ENCODE measurements around the gene NLRP9.

The NLRP9 gene

DNA sequence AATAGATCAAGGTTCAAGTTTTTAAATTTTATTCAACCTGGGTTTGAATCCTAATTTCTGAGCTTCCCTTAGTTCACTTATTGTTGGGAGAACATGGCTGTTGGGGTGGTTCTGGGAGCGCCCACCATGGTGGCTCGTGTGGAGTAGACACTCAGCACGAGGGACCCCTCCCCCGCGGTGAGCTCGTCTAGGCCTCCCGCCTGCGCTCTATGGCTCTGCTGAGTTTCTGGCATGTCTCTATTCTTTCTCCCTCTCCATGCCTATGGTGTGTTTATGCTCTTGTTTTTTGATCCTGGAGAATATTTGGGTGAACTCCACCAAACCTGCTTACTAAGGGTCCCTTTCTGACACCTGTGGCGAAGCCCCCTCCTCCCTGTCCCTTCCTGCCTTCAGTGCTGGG lies 64.7 kb downstream of the NLRP9 start:
- DNase-seq (ENCODE audit: low spot score) = no peak

DNA sequence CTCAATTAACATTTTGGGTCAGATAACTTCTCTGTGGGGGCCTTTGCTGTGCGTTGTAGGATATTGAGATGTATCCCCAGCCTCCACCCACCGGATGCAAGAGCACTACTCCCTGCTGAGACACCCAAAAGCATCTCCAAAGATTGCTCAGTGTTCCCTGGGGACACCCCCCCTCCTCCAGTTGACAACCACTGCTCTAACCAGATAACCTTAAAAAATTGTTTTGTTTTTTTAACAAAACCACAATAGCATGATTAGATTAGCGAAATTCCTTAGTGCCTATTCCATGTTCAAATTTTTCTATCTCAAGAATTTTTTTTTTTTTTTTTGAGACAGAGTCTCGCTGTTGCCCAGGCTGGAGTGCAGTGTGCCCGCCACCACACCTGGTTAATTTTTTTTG lies 65.8 kb downstream of the NLRP9 start:
- DNase-seq (ENCODE audit: low spot score) = no peak

DNA sequence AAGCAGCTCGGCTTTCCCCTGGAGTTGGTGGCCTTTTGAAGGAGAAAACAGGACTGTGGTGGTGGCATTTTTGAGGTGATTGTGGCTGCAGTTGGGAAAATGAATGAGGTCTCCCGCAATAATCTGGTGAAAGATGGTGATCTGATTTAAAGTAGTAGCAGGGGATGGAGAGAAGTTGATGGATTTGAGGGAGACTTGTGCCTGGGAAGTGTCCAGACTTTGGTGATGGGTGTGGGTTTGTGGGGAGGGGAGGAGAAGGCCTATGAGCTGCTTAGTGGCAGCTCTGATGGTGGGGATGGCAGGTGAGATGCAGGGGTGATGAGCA lies 67.2 kb downstream of the NLRP9 start:
- DNase-seq (ENCODE audit: low spot score) = no peak

DNA sequence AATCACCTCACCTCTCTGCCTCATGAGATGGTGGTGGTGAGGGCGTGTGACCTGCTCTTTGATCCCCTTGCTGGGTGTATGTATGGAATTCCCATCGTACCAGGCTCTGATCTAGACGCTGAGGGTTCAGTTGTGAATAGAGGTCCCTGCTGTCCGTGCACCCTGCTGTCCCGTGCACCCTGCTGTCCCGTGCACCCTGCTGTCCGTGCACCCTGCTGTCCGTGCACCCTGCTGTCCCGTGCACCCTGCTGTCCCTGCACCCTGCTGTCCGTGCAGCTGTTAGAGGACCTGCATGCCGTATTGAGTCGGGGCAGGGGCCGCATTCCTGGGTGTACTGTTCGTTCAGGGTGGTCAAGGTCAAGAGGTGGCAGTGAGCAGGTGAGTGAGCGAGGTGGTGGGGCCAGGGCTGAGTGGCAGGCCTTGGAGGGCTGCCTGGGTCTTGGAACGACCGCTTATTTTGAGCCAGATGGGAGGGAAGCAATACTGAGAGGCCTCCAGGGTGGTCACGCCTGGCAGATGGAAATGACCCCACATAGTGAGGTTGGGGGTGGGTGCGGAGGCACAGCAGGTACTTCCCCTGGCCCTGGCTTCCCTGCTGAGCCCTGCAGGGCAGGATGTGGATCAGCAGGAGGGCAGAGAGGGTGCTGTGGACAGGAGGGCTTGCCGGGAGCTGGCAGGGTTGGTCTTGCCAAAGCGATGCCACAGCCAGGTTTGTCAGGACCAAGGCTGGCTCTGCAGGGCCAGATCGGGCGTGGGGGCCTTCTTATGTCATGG lies 67.7 kb downstream of the NLRP9 start:
- DNase-seq (ENCODE audit: low spot score) = no peak

DNA sequence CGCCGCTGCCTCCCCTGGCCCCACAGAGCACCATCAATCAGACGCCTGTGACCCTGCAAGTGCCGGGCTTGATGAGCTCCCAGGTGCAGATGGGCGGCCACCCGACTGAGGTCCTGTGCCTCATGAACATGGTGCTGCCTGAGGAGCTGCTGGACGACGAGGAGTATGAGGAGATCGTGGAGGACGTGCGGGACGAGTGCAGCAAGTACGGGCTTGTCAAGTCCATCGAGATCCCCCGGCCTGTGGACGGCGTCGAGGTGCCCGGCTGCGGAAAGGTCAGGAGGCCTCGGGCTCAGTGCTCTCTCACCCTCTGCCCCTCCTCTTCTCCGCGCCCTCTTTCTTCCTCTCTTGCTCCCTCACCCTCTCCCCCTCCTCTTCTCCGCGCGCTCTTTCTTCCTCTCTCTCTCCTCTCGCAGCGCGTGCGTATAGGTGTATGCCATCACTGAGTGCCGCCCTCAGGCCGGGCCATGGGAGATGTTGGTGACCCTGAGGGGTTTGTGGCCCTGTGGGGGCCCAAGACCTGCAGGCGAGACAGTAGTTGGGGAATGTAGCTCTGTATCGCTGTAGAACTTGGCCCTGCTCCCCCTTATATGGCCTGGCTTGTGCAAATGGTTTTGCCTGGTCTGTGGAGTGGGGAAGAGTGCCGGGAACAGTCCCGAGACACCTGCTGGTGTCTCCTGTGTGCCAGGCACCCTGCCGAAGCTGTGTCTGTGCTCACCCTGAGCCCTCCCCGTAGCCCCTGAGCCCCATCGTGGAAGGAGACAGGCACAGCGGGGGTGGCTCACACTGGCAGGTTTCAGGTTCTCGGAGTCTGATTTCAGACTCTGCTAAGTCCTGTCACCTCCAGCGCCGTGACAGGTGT lies 68.6 kb downstream of the NLRP9 start:
- no peak for DNase-seq (ENCODE audit: low spot score)

DNA sequence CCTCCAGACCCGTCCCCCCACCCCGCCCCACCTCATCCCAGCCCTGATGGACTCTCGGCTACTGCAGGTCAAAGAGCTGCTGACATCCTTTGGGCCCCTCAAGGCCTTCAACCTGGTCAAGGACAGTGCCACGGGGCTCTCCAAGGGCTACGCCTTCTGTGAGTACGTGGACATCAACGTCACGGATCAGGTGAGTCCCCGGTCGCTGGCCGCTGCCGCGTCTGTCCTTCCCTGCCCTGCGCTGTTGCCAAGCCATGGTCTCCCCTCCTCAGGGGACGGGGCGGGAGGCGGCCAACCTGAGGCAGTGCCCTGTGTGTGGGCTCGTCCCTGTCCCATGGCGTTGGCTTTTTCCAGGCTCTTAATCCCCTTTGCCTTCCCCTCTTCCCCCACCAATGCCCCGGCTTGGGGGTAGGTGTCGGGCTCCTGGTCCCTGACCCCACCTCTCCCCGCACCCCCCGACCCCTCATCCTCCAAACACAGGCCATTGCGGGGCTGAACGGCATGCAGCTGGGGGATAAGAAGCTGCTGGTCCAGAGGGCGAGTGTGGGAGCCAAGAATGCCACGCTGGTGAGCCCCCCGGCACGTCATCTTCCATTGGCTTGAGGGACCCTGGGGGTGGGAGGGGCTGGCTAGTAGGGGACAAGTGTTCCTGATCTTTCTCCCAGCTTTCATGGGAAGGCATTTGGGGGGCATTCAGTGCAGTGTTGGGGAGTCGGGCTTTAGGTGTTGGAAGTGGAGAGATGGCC lies 69.4 kb downstream of the NLRP9 start:
- no peak for DNase-seq (ENCODE audit: low spot score)

DNA sequence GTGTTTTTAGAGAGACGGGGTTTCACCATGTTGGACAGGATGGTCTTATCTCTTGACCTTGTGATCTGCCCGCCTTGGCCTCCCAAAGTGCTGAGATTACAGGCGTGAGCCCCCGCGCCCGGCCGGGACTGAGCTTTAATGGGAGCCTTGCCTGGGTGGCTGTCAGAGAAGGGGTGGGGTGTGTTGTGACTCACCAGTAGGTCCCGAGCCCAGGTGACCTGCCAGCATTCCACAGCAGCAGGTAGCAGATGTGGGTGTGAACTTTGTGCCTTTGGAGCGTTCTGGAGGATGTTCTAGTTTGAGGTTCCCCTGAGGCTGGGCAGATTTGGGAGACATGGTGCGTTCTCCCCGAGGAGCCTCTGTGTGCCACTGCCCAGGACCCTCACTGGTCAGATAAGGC lies 70.2 kb downstream of the NLRP9 start:
- no peak for DNase-seq (ENCODE audit: low spot score)

DNA sequence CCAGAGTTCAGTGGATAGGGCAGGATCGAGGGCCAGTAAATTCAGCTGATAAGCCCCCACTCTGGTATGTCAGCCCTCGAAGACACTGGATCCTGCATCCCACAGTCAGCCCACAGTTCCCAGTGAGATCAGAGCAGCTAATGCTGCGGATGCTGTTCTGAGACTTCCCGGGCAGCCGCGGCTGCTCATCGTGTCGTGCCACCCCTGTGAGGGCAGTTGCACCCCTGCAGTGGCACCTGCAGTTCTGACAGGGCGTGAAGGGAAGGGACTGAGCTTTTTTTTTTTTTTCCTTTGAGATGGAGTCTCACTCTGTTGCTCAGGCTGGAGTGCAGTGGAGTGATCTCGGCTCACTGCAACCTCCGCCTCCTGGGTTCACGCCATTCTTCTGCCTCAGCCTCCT lies 70.7 kb downstream of the NLRP9 start:
- no peak for DNase-seq (ENCODE audit: low spot score)

DNA sequence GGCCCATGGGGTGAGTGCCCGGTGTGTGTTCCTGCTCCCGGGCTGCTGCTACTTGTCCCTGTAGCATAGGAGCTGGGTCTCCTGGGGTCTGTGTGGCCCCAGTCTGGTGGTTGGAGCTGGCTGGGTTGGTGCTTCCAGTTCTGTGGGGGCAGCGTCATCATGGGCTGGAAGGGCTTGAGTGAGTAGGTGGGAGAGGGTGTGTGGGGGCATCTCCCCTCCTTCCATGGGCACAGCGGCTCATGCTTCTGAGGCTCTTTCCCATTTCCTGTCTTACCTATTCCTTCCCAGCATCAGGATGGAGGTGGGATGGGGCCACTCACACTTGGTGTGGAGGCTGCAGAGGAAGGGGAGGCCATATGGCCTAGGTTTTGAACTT lies 71.2 kb downstream of the NLRP9 start:
- DNase-seq (ENCODE audit: low spot score) = no peak

DNA sequence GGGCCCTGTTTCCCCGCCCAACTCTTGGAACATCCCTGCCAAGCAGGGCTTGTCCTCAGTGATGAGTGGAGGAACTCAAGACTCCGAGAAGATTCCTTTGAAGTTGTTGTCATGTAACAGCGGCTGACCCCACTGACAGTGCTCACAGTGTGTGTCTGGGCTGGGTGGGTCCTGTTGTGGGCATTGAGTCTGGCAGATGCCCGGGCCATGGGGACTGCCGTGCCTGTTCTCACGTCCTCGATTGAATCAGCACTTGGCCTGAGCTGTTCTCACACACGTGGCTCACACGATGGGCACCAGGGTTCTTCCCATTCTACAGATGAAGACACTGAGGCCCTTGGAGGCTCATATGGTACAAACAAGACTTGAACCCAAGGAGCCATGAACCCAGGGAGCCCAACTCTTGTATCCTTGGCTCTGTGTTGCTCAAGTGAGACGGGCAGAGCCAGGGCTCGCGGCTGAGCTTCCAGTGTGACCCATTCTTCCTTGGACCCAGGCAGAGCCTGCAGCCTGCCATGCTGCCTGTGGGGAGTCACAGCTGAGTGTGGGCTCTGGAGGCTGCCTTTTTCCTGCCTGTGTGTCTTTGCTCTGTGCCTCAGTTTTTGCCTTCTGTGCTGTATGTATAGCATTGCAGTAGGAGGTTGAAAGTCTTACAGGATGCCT lies 71.7 kb downstream of the NLRP9 start:
- no peak for DNase-seq (ENCODE audit: low spot score)

DNA sequence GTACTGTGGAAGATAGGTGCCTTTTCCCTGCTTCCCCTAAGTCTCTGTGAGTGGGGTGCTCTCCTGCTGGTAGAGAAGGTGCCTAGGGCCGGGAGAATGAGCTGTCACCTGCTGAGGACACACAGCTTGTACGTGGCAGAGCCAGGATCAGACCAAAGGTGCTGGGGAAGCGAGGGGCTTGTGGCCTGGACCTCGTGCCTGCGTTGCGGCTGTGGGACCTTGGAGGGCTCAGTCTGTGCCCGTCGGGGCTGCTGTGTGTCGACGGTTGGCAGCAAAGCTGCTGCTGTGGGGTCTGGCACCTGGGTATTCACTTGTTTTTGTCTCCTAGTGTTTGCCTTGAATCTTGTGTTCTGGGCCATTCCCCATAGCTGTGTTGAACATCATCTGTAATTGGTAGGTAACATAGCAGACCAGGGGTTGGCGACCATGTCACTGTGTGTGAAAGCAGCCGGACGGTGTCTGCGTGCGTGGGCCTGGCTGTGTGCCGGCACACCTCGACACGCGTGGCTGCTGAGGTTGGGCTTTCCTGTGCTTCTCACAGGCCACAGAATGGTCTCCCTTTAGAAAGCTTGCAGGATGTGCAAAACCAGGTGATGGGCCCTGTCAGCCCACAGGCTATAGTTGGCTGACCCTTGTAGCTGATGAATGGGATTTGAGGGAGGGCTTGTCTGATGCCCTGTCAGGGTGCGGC lies 74.2 kb downstream of the NLRP9 start:
- no peak for DNase-seq (ENCODE audit: low spot score)

DNA sequence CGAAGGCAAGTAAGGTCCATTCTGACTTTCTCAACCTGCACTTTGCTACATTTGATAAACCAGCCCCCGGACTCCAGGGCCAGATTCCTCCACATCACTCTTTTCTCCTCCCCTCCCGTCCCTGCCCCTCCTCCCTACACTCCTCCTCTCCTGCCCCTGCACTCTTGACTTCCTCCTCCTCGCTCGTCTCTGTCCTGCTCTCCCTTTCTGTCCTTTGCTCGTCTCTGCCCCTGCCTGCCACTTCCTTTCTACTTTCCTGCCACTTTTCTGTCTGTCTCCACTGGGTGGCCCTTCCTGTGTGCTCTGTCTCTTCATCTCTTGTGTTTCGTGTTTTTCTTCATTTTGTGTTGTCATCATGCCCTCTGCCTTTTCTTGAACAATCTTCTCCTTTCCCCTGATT lies 76.4 kb downstream of the NLRP9 start:
- no peak for DNase-seq (ENCODE audit: low spot score)

DNA sequence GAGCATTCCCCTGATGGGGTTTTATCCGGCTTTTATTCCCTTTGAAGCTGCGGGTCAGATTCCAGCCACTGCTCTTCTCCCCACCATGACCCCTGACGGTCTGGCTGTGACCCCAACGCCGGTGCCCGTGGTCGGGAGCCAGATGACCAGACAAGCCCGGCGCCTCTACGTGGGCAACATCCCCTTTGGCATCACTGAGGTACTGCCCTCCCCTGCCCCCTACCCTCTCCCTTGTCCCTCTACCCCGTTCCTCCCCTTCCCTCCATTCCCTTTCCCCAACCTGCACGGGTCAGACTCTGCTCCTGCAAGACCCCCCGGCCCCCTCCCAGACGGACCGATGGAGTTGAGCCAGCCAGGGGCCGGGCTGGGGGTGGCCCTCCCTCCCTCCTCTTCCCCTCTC lies 77.2 kb downstream of the NLRP9 start:
- no peak for DNase-seq (ENCODE audit: low spot score)

DNA sequence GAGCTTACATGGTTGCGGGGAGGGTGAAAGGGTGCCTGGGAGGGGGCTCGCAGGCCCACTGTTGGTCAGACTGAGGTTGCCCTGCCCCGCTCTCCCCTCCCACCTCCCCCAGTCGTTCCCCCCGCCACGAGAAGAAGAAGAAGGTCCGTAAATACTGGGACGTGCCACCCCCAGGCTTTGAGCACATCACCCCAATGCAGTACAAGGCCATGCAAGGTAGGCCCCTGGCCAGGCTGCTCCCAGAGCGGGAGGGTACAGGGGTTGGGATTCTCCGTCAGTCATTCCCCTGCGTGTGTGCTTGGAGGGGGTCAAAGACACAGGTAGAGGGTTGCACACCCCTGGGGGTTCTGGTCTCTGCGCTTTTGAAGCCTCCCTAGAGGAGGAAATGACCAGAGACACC lies 77.8 kb downstream of the NLRP9 start:
- no peak for DNase-seq (ENCODE audit: low spot score)

DNA sequence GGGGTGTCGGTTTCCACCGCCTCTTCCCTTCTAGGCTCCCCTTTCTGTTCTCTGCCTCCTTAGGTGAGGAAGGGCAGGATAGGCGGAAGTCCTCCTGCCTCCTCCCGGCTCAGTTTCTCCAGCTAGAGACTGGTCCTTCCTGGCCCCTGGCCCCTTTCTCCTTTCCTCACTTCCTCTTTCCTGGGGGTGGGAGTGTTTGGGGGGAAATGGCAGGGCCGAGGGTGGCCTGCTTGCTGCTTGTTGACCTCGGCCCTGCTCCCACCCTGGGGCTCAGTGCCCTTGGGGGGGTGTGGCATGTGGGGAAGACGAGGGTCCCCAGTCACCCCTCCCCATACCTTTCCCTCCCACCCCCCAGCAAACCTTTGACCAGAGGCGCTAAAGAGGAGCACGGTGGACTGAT lies 78.4 kb downstream of the NLRP9 start:
- DNase-seq (ENCODE audit: low spot score) = no peak

DNA sequence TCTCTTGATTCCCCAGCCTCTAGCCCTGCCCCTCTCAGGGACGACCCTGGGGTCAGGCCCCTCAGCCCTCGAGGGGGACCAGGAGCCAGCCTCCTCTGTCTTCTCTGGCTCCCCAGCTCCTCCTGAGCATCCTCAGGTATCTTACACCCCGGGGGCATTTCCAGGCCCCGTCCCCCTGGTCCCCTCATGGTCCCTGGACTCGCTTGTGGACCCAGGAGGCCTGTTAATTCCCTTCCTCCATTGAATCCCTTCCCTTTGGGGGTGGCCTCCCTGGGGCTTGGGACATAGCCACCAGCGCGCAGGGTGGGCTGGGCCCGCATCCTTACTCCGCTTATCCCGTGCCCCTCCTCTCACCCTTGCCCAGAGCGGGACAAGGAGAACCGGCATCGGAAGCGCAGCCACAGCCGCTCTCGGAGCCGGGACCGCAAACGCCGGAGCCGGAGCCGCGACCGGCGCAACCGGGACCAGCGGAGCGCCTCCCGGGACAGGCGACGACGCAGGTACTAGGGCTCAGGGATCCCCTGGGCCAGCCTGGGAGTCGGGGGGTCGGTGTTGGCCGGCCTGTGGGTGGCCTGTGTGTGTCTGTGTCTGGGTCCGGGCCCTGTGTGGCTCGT lies 79.2 kb downstream of the NLRP9 start:
- no peak for DNase-seq (ENCODE audit: low spot score)
